GM18951 (cell line): ENCODE results near the gene POPDC3.

ENCODE experiments used
- POLR2A ChIP-seq: IDR thresholded peaks from 4 replicates; pipeline ENCODE4 v1.6.1; 2011; ENCODE audit warnings: mild to moderate bottlenecking; ENCODE audit not compliant: insufficient read length, insufficient read depth; ENCODE audit errors: extremely low read depth
- in situ Hi-C: fragments of 300-500 bp; cut with MboI; formaldehyde crosslinking; loops from one replicate; pipeline ENCODE4 v1.12.0; 2022; ENCODE audit warnings: low sequenced_read_pairs, mixed read lengths, inconsistent platforms; ENCODE audit not compliant: unreplicated experiment

The POPDC3 gene

DNA sequence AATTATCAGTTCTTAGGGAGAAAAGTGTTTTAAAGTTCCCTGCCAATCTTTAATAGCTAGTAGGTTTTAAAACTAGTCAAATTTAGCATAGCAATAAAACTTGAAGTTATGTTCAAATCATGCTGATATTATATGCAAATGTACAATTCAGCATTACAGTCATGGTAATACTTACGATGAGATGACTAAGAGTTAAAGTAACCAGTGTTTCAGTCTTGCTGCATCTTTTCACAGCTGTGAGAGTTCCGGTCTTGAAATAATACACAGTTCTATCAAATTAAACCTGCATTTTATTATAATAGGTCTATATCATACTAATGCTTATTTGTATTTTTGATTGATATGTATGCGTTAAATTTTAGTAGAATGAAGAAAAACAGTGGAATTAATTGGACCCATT is 26.1 kb downstream of the POPDC3 start:
- in situ Hi-C loops = no loop called here
- TF ChIP-seq POLR2A = no peak

DNA sequence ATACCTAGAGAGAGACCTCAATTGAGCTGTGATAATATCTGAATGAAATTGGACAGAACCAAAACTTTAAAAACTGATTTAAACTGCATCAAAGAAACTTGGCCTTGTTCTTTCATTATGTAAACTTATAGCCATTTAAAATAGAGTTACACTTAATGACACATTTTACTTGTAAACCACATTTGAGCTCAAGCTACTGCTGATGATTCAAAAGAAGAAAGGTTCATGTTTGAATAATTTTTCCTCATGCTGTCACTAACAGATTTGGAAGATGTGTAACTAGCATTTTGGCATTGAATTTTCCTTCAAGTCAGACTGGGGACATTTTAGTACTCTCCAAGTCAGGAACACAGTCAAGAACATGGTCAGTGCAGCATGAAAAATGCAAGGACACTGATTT is 26.9 kb downstream of the POPDC3 start:
- no peak for TF ChIP-seq POLR2A
- in situ Hi-C loops = no loop called here

GRCh38 chr6:105151644-105152043 is 28.2 kb downstream of the POPDC3 start:
- no peak for TF ChIP-seq POLR2A
- in situ Hi-C loops = no loop called here

DNA sequence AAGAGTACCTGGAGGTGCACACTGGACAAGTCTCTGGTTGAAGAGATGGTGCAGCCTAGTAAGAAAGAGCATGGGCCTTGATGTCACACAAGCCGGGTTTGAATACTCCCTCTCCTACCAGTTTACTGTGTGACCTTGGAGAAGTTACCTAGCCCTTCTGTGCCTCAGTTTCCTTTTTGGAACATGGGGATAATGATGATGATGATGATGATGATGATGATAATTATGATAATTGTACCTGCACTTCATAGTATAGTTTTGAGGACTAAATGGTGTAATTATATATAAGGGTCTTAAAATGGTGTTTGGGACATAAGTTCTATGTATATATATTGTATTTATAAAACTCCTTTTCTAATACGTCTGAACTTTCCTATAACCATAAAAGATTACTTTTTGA is 41.7 kb downstream of the POPDC3 start:
- in situ Hi-C loops = no loop called here
- TF ChIP-seq POLR2A = no peak

- in situ Hi-C loops = no loop called here
- TF ChIP-seq POLR2A = no peak
Measured at GRCh38 chr6:105137388-105137787, 42.4 kb downstream of the POPDC3 start.

GRCh38 chr6:105136431-105137350 is 43.1 kb downstream of the POPDC3 start:
- in situ Hi-C loops = no loop called here
- no peak for TF ChIP-seq POLR2A

- TF ChIP-seq POLR2A = no peak
Measured at GRCh38 chr6:105135907-105136430, 43.8 kb downstream of the POPDC3 start.

GRCh38 chr6:105135056-105135455 is 44.8 kb downstream of the POPDC3 start:
- in situ Hi-C loops = no loop called here
- no peak for TF ChIP-seq POLR2A

More at GRCh38 chr6:105135907-105136430, 43.8 kb downstream of the POPDC3 start:
- in situ Hi-C loops = no loop called here

- no peak for TF ChIP-seq POLR2A
- in situ Hi-C loops = no loop called here
Measured at GRCh38 chr6:105122717-105123116, 57.1 kb downstream of the POPDC3 start.

- in situ Hi-C loops = no loop called here
- no peak for TF ChIP-seq POLR2A
Measured at GRCh38 chr6:105121981-105122380, 57.8 kb downstream of the POPDC3 start.

- in situ Hi-C loops = no loop called here
- TF ChIP-seq POLR2A = no peak
Measured at GRCh38 chr6:105120570-105120969, 59.2 kb downstream of the POPDC3 start.

GRCh38 chr6:105116150-105116549 is 63.7 kb downstream of the POPDC3 start:
- in situ Hi-C loops = no loop called here
- TF ChIP-seq POLR2A = no peak

DNA sequence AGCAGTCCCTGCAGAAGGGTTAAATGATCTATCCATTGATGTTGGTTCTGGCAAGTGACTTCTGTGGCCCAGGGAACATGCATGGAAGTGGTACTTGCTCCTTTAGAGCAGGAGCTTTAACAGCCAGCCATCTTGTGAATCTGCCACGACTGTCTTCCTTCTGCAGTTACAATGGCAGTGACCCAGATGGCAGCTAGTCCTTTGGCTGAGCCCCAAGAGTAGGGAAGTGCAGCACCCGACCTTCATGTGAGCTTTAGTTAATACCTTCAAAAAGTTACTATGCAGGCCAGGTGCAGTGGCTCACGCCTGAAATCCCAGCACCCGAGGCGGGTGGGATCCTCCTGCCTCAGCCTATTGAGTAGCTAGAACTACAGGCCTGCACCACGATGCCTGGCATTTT is 66.4 kb downstream of the POPDC3 start:
- no peak for TF ChIP-seq POLR2A
- in situ Hi-C loops = no loop called here

DNA sequence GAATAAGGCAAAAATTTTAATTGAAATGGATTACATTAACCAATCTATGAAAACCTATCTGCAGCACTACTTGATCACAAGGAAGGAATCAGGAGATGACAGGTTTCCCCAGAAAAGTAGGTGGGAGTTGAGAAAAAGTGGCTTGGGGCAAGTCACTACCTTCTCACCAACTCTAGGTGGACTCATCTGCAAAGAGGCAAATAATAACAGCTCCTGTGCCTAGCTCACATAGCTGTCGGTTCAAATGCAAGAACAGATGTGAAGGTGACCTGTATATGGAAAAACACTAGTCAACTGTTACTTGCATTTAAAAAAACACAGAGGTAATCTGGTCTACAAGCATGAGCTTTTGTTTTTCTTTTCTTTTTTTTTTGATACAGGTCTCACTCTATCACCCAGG is 67.2 kb downstream of the POPDC3 start:
- no peak for TF ChIP-seq POLR2A
- in situ Hi-C loops = no loop called here
